H1 (cell line): Measurements from ENCODE around the gene JPH2.

Experiments used
- ATF3 ChIP-seq: IDR thresholded peaks from 2 replicates; pipeline ENCODE4 v1.6.1; 2011; ENCODE audit warnings: low read depth, mild to moderate bottlenecking, low read length; ENCODE audit not compliant: insufficient read depth
- CBX5 ChIP-seq: fragments of 300-800, 300-1000 bp; sonication (generic); IDR thresholded peaks from 2 replicates; pipeline ENCODE4 v1.7.1; 2016; ENCODE audit warnings: antibody characterized with exemption, low read length, low read depth
- CHD2 ChIP-seq: IDR thresholded peaks from 2 replicates; pipeline ENCODE4 v1.6.1; 2012; ENCODE audit warnings: low read length, improper control_type of control experiment
- CTCF ChIP-seq, 3 experiments: IDR thresholded peaks; 1 replicate in 2 of 3; 2 replicates in 1 of 3; pipeline versions ENCODE4 v1.5.1 to v1.6.1; 2011; ENCODE audit warnings: low read length in 3 of 3, mild to moderate bottlenecking in 3 of 3, inconsistent platforms in 2 of 3, low read depth in 1 of 3, moderate library complexity in 1 of 3; ENCODE audit not compliant: insufficient read depth in 1 of 3; ENCODE audit errors: control extremely low read depth in 1 of 3
- JUND ChIP-seq: IDR thresholded peaks from 2 replicates; pipeline ENCODE4 v1.6.1; 2011; ENCODE audit warnings: mild to moderate bottlenecking, improper control_type of control experiment, low read length
- POLR2AphosphoS5 ChIP-seq: IDR thresholded peaks from 2 replicates; pipeline ENCODE4 v1.6.1; 2011; ENCODE audit warnings: low read depth, low read length
- RNF2 ChIP-seq: fragments of 200-900, 300-1000 bp; sonication (generic); IDR thresholded peaks from 2 replicates; pipeline ENCODE4 v1.7.1; 2016; ENCODE audit warnings: borderline replicate concordance, low read depth, mild to moderate bottlenecking, antibody characterized with exemption, low read length; ENCODE audit not compliant: poor library complexity, severe bottlenecking; ENCODE audit errors: missing control alignments
- USF2 ChIP-seq: IDR thresholded peaks from 2 replicates; pipeline ENCODE4 v1.6.1; 2011; ENCODE audit warnings: low read length, improper control_type of control experiment

- TF ChIP-seq POLR2AphosphoS5 (no peak), ATF3 (no peak), JUND (no peak), CHD2 (no peak), USF2 (no peak), CBX5 (no peak), CTCF (IDR thresholded peaks at IDR 0.05; ENCODE audit: control extremely low read depth in 1 of 3, insufficient read depth in 1 of 3, low read depth in 1 of 3, low read length in 3 of 3) (no peak), RNF2 (no peak)
Measured at GRCh38 chr20:44173116-44173515, 13.9 kb downstream of the JPH2 start.
